NCI-H2107 (cell line): ENCODE data around the gene GPR137.
"Not testable (repeated sequence)": the region's sequence is repeated elsewhere in the genome, so short reads cannot be mapped to it uniquely, and the experiment has no call there.

Experiments used
- DNase-seq: peaks from one replicate; lab custom pipeline; 2025; lab: John Stamatoyannopoulos, UW

The GPR137 gene

GRCh38 chr11:64321026-64321425 is 35.4 kb downstream of the GPR137 start:
- no peak for DNase-seq

GRCh38 chr11:64321533-64321932 is 35.9 kb downstream of the GPR137 start:
- DNase-seq = peak; percentile 43

GRCh38 chr11:64322925-64323260 is 37.2 kb downstream of the GPR137 start:
- no peak for DNase-seq

DNA sequence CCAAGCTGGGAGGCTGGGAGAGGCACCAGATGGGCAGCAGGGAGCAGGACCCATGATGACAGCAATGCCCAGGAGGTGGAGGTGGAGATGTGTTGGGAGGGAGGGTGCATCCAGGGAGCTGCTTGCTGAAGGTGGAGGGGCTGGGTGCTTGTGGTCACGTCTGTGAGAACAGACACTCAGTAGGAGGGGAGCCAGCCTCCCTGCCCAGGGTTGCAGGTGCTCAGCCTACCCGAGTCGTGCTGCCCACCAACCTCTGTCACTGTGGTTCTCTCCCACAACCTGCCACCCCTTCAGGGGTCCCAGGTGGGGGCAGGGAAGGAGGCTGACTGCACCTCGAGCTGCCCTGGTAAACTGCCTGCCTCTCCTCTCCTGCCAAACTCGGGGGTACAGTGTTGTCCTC is 37.7 kb downstream of the GPR137 start:
- no peak for DNase-seq

- DNase-seq = not testable (repeated sequence)
These were observed 38.3 kb downstream of the GPR137 start for GRCh38 chr11:64323984-64324383.

DNA sequence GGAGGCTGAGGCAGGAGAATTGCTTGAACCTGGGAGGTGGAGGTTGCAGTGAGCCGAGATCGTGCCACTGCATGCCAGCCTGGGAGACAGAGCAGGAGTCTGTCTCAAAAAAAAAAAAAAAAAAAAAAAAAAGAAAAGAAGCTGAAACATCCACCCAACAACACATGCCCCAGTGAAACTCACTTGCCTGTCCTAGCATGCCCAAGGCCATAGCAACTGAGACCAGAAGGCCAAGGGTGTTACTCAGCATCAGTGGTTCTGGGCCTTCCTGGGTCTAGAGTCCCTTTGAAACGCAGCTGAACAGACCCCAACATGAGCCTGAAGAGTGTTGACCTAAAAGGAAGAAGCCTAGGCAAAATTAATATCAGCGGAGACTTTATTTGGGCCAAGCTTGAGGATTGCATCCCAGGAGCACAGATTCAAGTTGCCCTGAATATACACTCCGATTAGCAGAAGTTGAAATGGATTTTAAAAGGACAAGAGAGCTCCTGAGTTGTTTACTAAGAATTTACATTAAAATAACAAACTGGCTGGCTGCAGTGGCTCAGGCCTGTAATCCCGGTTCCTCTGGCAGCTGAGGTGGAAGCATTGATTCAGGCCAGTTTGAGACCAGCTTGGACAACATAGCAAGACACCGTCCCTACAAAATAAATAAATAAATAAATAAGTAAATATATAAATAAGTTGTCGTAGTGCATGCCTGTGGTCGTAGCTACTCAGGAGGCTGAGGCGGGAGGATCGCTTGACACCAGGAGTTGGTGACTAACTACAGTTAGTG is 39.2 kb downstream of the GPR137 start:
- DNase-seq = no peak

- no peak for DNase-seq
These were observed 41.7 kb downstream of the GPR137 start for GRCh38 chr11:64327375-64327774.

DNA sequence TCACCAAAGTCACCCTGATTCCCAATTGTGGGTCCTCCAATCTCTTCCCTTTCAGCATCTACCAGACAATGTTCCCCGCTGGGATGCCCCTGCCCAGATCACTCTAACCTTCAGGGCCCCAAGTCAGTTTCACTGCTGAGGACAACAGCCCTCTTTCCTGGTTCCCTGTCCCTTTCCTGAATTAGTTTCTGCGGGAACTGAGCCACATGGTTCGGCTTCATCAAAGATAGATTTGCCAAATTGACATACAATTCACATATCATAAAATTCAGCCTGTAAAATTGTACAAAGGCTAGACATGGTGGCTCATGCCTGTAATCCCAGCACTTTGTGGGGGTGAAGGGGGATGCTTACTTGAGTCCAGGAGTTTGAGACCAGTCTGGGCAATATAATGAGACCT is 42.3 kb downstream of the GPR137 start:
- no peak for DNase-seq

- DNase-seq = no peak
These were observed 45.2 kb downstream of the GPR137 start for GRCh38 chr11:64330888-64331287.

GRCh38 chr11:64331569-64332371 is 46.1 kb downstream of the GPR137 start:
- no peak for DNase-seq

DNA sequence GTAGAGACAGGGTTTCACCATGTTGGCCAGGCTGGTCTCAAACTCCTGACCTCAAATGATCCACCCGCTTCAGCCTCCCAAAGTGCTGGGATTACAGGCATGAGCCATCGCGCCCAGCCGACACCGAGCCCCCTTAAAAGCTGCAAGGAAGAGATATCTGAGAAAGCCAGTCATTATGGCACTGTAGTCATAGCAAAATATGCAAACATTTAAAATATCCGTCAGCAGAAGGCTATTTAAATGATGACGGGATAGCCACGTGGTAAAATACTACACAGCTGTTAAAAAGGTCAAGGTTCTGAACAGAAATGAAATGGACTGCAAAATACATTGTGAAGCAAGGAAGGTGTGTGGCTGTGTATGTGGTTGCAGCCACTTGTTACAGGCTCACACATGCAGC is 47.9 kb downstream of the GPR137 start:
- DNase-seq = no peak

GRCh38 chr11:64334764-64335735 is 49.4 kb downstream of the GPR137 start:
- peak; percentile 60 for DNase-seq

DNA sequence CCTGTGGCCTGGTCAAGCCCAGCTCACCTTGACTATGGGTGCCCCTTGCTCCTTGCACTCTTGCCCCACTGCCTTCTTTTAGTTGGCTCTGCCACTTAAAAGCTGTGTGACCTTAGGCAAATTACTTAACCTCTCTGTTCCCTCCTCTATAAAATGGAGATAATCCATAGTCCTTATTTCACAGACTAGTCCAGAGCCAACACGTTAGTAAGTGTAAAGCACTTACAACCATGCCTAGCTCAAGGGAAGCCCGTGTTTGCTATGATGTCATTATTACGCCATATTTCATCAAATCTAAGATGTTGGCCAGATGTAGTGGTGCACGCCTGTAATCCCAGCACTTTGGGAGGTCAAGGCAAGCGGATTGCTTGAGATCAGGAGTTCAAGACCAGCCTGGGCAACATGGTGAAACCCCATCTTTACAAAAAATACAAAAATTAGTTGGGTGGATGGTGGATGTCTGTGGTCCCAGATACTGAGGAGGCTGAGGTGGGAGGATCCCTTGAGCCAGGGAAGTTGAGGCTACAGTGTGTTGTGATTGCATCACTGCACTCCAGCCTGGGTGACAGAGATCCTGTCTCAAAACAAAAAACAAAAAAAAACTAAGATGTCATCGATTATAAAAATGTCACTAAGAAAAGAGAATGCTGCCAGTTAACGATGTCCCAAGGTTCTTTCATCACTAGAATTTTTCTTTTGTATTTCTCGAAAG is 52.0 kb downstream of the GPR137 start:
- DNase-seq = no peak

DNA sequence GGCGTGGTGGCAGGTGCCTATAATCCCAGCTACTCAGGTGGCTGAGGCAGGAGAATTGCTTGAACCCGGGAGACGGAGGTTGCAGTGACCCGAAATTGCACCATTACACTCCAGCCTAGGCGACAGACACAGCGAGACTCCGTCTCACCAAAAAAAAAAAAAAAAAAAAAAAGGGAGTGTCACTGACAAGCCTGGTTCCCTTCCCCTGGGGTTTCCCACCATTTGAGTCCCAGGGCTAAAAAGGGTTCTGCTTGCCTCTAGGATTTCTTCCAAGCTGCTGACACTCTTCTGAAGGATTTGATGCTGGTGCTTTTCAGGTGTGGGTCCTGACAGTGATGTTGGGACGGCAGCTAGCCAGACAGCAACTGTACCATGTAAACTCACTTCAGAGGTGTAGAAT is 53.1 kb downstream of the GPR137 start:
- DNase-seq = no peak
